ENCODE results near the gene CDK2AP2.
"Not testable (repeated sequence)": the region's sequence is repeated elsewhere in the genome, so short reads cannot be mapped to it uniquely, and the experiment has no call there.

The CDK2AP2 gene

GRCh38 chr11:67523556-67524479, 15.9 kb upstream of the CDK2AP2 start:
- DNase-seq (ENCODE audit: low read depth in 1 of 2, low spot score in 1 of 2): no peak

- no peak for DNase-seq (ENCODE audit: low read depth in 1 of 2, low spot score in 1 of 2)
Observed at GRCh38 chr11:67522844-67523555, 15.0 kb upstream of the CDK2AP2 start, which contains the start of gene CABP2. CABP2 (minus strand) TSS chr11:67523446; CDS start chr11:67523326, 120 bp downstream.

GRCh38 chr11:67522338-67522737, 14.4 kb upstream of the CDK2AP2 start:
- no peak for DNase-seq (ENCODE audit: low read depth in 1 of 2, low spot score in 1 of 2)

- no peak for DNase-seq (ENCODE audit: low read depth in 1 of 2, low spot score in 1 of 2)
Observed at GRCh38 chr11:67521924-67522323, 14.0 kb upstream of the CDK2AP2 start.

GRCh38 chr11:67520856-67521824, 13.2 kb upstream of the CDK2AP2 start:
- no peak for DNase-seq (ENCODE audit: low read depth in 1 of 2, low spot score in 1 of 2)

- no peak for DNase-seq (ENCODE audit: low read depth in 1 of 2, low spot score in 1 of 2)
Observed at GRCh38 chr11:67519726-67520125, 11.8 kb upstream of the CDK2AP2 start.

GRCh38 chr11:67517784-67518552, 10.0 kb upstream of the CDK2AP2 start:
- DNase-seq (ENCODE audit: low read depth in 1 of 2, low spot score in 1 of 2): no peak

GRCh38 chr11:67516806-67517205, 8.8 kb upstream of the CDK2AP2 start:
- no peak for DNase-seq (ENCODE audit: low read depth in 1 of 2, low spot score in 1 of 2)

GRCh38 chr11:67514116-67514515, 6.2 kb upstream of the CDK2AP2 start:
- DNase-seq (ENCODE audit: low read depth in 1 of 2, low spot score in 1 of 2): no peak

- DNase-seq (ENCODE audit: low read depth in 1 of 2, low spot score in 1 of 2): not testable (repeated sequence)
Observed at GRCh38 chr11:67511558-67511957, 3.6 kb upstream of the CDK2AP2 start.

GRCh38 chr11:67510023-67510345, 2.0 kb upstream of the CDK2AP2 start:
- no peak for DNase-seq (ENCODE audit: low read depth in 1 of 2, low spot score in 1 of 2)

GRCh38 chr11:67508486-67509121, 642 bp upstream of the CDK2AP2 start:
- DNase-seq (ENCODE audit: low read depth in 1 of 2, low spot score in 1 of 2): peak; percentile 97 to 99

GRCh38 chr11:67507242-67507863, 609 bp downstream of the CDK2AP2 start:
- no peak for DNase-seq (ENCODE audit: low read depth in 1 of 2, low spot score in 1 of 2)

GRCh38 chr11:67506426-67507051, 1.4 kb downstream of the CDK2AP2 start:
- DNase-seq (ENCODE audit: low read depth in 1 of 2, low spot score in 1 of 2): no peak

GRCh38 chr11:67505605-67506396, 2.2 kb downstream of the CDK2AP2 start:
- peak; percentile 74 to 85 for DNase-seq (ENCODE audit: low read depth in 1 of 2, low spot score in 1 of 2)

GRCh38 chr11:67504950-67505581, 2.9 kb downstream of the CDK2AP2 start, which contains the start of gene PITPNM1:
PITPNM1 (minus strand) TSS chr11:67505363; CDS start chr11:67504180, 1,183 bp downstream.
- peak; percentile 49 to 63 for DNase-seq (ENCODE audit: low read depth in 1 of 2, low spot score in 1 of 2)

Data from activated T-helper 1 cell treated with anti-CD3 and anti-CD28 coated beads, Interleukin-2, amount 50 U/mL, for 16 hours (primary cell).